Activated T-cell treated with anti-CD3 and anti-CD28 coated beads, Interleukin-2, amount 50 U/mL, for 48 hours (primary cell): ENCODE measurements around the gene DCAF16.
"Not testable (repeated sequence)": the region's sequence is repeated elsewhere in the genome, so short reads cannot be mapped to it uniquely, and the experiment has no call there.

Source experiments
- DNase-seq, 2 experiments: peaks; one replicate each; pipeline ENCODE4 v3.0.0-alpha.2; 2020

Gene DCAF16

DNA sequence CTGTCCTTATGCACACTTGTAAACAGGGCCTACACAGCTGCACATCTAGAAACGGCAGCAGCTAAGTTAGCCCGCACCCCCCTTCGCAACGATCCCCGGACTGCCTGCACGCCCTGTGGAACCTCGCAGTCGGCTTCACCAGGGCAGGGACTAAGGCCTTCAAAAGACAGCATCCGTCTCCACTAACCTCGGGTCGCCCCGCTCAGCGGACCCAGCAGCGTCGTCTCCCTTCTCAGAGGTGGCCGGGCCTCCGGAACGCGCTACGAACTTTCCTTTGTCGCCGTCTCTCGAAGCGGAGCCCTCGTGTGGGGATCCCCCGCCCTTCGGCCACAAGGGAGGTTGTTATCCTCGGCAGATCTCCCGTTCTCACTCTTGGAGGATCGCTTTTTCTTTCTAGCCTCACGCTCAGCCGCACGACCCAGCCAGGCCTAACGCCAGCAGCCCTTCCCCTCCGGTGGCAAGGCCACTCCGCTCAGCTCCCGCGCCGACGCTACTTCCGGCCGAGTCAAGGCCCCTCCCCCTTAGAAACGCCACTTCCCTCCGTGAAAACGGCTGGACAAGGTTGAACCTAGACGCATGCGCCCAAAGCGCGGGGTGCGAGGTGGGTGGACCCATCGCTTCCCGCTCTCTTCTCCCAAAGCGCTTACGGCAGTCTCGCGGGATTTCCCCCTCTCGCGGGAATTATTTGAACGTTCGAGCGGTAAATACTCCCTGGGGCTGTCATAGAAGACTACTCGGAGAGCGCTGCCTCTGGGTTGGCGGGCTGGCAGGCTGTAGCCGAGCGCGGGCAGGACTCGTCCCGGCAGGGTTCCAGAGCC, at the start of gene DCAF16, which contains the start of gene NCAPG:
DCAF16 (minus strand) TSS at position 498 of the 818 bp plus-strand sequence. CDS start 6,616 bp downstream, outside the sequence.
NCAPG (plus strand) TSS at position 720 of the 818 bp plus-strand sequence. CDS start 99 bp downstream, outside the sequence.
- DNase-seq, result peak; percentile 99

- no peak for DNase-seq
These were observed 49.3 kb upstream of the DCAF16 start for GRCh38 chr4:17859793-17860406.

DNA sequence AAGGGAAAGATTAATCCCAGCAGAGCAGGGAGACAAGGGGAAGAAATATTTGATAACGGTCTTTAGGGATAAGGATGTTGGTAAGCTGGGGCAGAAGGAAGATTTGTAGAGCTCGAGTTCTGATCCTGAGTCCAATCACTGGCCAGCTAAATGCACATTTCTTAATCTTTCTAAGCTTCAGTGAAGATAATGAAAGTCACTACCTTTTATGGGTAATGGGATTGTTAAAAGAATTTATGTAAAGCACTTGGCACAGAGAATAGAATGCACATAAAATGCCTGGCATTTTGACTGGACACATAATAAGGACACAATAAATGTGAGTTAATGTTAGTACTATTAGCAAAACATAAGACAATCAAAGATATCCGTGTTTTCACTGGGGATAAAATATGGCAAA, 43.5 kb upstream of the DCAF16 start:
- no peak for DNase-seq

DNA sequence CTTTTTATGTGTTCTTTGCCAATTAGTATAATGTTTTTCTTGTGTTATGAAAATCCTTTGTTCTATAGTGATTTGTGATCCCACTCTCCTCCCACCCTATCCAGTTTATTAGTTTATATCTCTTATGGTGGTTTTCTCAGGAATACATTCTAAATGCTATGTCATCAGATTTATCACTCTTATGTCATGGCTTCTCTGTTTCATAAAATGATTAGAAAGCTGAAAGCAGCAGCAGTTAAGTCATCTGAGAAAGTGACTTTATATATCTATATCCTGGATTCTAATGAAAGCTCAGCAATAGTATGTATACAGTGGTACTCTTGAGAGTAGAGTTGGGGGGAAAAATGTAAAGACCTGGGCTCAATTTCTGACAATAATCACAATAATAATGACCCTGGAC, 41.4 kb upstream of the DCAF16 start:
- DNase-seq, result no peak

GRCh38 chr4:17850295-17850694, 39.7 kb upstream of the DCAF16 start:
- DNase-seq, result not testable (repeated sequence)

DNA sequence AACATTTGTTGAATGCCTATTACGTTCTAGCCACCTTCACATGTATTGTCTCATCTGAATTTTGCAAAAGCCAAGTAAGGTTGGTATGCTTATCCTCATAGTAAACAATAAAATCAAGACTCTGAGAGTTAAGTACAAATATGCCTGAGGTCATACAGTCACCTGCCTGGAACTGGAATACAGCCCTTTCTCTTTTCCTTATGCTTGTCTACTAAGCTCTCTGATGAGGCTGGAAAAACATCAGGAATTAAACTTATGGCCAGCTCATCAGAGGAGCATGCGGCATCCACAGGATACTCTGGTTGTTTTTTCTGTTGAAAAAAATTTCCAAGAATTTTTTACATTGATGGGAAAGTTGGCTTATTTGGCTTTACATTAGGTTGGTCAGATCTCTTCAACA, 35.7 kb upstream of the DCAF16 start:
- no peak for DNase-seq

GRCh38 chr4:17823871-17824669, 13.5 kb upstream of the DCAF16 start:
- no peak for DNase-seq

- DNase-seq, result no peak
These were observed 6.5 kb upstream of the DCAF16 start for GRCh38 chr4:17817027-17817426.

GRCh38 chr4:17816142-17816541, 5.6 kb upstream of the DCAF16 start:
- DNase-seq, result no peak

DNA sequence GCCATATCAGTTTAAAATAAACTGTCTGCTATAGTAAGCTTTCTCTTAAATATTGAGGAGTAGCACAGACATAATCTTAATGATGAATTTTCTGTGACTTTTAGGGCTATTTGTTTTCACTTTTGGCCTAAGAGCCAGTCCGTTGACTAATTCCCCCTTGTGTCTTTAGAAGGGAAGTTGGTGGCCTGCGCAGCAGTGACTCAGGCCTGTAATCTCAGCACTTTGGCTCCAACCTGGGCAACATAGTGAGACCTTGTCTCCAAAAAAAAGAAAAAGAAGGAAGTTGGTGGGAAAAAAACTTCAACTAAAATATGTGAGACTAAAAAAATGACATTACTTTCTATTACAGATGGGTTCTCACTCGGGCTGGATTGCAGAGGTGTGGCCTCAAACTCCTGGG, 3.6 kb upstream of the DCAF16 start:
- DNase-seq, result no peak

DNA sequence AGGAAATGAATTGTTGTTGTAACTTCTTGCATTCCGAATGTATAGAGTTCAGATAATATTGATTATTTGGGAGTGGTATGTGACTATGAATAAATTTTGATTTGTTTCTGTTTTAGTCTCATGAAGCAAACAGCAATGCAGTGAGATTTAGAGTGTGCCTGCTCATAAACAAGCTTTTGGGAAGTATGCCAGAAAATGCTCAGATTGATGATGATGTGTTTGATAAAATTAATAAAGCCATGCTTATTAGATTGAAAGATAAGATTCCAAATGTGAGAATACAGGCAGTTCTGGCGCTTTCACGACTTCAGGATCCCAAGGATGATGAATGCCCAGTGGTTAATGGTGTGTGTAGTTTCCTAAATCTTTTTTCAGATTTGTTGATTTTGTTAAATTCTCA, 2.2 kb upstream of the DCAF16 start:
- DNase-seq, result no peak

DNA sequence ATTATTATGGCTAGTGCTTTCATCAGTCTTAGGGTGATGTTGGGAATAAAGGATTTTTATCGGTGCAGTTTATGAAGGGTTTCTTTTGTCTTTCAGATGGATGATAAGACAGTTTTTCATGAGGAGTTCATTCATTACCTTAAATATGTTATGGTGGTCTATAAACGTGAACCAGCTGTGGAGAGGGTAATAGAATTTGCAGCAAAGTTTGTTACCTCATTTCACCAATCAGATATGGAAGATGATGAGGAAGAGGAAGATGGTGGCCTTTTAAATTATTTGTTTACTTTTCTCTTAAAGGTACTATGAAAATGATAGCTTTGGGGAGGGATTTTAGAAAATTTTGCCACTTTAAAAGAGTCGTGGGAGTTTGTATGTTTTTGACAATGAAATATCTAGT, 1.6 kb upstream of the DCAF16 start:
- DNase-seq, result no peak

GRCh38 chr4:17811078-17811603, 584 bp upstream of the DCAF16 start:
- no peak for DNase-seq

DNA sequence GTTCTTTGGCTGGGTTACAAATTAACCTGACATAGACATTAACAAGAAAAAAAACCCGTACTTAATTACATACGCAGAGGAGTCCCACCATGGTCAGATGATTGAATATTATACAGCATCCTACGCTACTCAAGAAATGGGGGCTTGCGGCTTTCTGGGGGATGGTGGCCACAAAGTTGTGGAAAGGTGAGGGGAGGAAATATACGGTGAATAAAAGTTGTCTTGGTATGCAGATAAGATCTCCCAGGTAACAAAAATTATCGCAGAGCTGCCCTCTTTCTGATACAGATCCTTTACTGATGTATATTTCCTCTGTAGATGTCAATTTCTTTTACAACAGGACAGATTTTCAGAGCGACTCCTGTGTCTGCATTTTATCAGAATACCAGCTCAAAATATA, 890 bp downstream of the DCAF16 start:
- DNase-seq, result no peak

DNA sequence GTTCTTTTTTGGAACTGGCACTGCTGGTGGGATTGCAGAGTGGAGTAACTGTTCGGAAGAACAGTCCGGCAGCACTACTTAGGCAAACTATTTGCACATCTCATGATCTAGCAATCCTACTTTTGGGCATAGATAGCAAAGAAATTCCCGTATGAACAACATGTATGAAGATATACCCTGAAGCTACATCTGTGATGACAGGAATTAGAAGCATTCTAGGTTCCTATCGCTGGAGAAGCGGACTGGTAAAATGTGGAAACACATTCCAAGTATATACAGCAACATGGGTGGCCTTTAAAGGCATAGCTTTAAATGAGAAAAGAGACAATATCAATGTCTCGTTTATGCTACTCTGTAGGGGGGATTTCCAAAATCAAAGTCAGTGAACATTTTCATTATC, 3.1 kb downstream of the DCAF16 start:
- no peak for DNase-seq

DNA sequence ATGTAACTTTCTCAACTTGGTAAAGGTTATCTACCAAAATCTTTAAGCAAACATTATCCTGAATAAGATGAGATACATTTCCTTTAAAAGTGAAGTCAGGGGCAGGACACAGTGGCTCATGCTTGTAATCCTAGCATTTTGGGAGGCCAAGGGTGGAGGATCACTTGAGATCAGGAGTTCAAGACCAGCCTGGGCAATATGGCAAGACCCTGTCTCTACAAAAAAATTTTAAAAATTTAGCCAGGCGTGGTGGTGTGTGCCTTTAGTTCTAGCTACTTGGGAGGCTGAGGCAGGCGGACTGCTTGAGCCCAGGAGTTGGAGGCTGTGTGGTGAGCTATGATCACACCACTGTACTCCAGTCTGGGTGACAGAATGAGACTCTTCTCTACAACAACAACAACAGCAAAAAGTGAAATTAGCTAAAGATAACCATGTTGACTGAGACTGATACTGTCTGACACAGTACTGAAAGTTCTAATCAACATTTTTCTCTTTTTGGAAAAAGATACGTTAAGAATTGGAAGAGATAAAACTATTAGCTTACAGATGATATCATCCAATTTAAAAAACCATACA, 4.9 kb downstream of the DCAF16 start:
- DNase-seq, result no peak

DNA sequence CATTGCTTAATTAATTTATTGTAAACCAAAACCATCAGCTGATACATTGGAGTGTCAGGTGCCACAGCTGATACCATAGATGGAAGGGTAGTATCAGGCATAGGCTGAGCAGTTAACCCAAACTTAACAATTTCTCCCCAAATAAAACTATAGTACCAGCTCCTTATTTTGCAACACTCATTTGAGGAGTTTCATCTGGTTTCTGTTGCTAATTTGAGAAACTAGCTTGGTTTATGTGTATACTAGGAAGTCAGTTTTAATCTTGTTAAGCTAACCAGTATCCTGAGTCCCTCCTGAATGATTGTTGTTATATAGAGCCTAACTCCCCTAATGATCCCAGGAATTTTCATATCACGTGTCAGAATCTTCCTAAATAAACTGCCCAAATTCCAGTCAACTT, 12.7 kb downstream of the DCAF16 start:
- no peak for DNase-seq

DNA sequence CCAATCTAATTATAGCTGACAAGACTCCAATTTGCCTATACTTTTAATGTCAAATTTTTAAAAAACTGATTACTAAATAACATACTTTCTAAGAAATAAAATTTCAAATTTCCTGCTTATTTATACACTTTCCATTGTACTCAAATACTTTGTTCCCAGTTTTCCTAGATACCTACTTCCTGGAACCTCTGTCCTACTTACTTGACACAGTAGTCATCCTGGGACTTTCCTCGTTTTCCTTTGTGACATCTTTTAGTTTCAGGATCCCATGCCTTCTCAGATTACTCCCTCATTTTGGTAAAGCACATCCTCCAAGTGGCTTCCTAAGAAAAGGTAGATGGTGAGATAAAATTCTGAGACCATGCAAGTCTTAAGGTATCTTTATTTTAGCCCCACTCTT, 15.8 kb downstream of the DCAF16 start:
- no peak for DNase-seq

GRCh38 chr4:17788956-17789355, 21.6 kb downstream of the DCAF16 start:
- no peak for DNase-seq

GRCh38 chr4:17787315-17787714, 23.2 kb downstream of the DCAF16 start:
- DNase-seq, result no peak

DNA sequence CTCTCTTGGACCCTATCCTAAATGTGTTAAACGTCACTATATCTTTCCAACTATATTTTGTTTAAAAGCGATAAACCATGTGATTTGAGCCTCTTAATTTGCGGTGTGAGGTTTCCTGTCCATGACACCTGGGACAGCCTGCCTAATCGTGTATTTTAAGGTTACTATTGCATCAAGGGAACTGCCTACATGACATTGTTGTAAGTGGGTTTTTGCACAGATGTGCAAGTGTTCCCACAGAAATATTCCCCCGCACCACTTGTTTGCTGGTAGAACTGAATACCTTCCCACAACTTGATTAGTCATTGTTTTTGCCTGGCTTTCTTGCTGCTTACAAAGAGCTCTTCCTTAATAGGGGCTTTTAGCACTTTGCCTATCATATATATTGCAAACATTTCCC, 24.0 kb downstream of the DCAF16 start:
- DNase-seq, result no peak

DNA sequence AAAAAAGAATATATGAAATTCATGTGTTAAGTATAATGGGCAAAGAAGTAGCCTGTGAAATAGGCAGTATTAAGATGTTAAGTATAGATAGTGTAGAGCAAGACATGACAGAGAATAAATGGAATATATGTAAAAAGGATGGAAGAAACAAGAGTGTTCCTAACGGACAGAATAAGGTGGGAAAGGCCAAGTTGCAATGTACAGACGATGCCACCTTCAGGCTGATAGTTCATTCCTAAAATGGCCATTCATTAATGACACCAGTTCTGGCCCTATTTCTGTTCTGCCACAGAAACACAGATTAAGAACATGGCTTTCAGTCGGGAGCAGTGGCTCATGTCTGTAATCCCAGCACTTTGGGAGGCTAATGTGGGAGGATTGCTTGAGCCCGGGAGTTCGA, 24.7 kb downstream of the DCAF16 start:
- DNase-seq, result no peak
